ENCODE results near the gene ARMH3.

The ARMH3 gene

DNA sequence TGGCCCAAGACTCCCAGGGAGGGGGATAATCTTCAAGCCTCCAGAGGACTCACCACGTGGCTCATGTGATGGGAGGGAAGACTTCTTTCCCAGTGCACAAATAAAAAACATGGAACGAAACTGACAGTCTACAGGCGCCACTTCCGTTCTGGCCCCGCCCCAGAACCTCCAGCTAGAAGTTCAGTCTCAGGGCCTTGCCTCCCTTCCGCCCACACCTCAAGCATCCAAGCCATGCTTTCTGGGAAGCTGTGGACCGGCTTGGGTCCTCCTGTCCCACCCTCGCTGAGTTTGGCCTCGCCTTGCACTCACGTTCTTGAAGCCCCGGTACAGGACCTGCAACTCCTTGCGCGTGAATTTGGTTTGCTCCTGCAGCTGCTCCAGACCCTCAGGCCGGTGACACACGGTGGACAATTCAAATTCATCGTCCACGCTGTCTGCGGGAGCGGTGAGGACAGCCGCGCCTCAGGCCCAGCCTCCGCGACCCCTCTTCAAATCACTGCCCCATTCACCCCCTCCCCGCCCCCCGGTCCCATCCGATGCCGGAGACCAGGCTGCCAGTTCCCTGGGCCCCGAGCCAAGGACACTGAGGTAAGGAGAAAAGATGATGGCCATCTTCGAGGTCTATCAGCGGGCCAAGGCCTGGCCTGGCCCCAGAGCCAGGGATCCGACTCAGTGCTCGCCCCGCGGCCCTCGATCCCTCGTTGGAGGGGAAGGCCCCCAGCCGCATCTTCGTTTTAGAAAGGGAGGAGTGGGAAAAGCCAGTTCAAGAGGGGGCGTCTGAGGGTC lies 227.0 kb downstream of the ARMH3 start:
- DNase-seq: no peak

DNA sequence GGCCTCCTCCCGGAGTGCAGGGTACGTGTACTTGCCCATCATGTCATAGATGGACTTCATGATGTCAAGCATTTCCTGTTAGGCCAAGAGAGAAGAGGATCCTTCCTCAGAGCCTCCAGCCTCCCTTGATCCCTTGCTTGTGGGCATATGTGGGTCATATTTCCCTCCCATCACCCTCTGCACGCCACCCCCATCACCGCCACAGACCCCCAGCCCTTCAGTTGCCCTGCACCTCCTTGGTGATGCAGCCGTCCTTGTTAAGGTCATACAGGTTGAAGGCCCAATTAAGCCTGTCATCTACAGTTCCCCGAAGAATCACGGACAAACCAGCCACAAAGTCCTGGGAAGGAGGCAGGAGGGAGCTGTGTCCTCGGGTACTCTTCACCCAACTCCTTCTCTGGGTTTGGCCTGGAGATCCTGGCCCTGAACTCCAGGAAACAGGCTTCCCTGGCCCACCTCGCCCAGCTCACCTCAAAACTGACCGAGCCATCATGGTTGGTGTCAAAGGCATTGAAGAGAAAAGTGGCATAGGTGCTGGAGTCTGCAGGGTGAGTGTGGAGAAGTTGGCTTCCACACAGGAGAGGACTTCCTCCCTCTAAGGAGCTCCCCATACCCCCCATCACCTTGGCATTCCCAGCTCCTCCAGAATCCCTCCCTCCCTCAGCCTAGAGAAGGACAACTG lies 227.9 kb downstream of the ARMH3 start:
- no peak for DNase-seq

DNA sequence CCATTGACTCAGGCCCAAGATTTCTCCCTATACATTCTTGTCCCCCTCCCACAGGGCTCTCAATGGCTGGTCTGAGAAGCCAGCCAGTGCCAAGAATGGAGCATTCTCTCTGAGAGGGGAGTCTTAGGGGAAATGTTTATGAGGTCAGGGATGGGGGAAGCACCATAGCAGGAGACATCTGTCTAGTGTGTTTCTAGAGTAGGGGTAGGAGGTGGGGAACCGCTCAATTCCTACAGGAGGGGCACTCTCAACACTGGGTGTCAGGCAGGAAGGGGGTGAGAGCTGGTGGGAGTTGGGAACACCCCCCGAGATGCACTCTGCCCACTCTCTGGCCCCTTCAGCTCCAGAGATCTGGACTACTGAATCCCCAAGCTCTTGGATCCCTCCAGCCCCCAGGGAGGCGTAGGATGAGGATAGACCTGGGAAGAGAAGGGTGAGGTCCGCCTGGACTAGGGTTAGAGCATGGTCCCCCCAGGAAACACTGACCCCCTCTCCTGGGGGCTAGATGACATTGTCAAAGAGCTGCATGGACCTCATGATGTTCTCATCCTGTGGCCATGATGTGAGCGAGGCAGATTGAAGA lies 229.0 kb downstream of the ARMH3 start:
- no peak for DNase-seq

DNA sequence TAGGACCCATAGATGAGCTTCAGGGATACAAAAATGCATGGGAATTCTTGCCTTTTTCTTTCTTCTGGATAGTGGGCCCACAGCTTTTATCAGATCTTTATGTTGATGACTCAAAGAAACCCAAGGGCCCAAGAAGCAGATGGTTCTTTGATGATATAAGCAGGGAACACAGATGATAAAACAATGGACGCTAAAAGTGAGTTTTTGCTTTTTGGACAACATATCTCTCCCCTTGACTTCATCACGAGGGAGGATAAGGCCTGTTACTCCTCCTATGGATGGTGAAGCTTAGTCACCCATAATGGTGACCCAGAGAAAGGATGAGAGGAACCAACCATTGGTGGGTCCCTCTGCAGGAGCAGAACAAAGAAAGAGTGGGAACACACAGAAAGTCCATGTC lies 231.2 kb downstream of the ARMH3 start:
- DNase-seq: no peak

DNA sequence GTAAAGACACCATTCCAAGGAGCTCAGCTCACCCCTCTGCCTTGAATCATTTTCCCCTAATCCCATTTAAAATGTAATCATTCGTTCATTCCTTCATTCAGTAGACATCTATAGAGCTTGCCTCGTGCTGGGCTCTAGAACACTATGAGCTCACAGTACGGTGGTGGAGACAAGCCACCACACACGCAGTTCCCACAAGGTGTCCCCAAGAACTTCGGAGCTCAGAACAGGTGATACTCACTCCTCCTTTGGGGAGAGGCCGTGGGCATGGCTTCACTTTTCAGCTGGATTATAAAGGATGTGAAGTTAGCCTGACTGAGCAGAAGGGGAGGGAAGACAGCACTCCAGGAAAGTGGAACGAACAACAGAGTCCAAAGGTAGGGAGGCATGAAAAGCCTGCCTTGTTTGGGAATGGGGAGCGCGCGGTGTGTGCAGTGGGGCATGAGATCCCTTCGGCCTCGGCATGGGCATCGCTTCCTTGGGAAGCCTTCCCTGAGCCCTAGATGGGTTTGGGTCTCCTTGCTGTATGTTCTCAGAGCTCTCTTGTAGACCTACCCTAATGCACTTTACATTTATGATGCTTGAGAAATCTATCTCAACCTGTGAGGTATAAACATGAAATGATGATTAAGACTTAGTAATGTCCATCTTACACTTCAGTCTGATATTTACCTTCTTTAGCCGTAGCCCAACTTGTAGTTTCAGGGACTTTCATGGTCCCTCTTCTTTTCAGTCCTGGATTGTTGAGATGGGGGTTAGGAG lies 236.9 kb downstream of the ARMH3 start:
- DNase-seq: no peak

DNA sequence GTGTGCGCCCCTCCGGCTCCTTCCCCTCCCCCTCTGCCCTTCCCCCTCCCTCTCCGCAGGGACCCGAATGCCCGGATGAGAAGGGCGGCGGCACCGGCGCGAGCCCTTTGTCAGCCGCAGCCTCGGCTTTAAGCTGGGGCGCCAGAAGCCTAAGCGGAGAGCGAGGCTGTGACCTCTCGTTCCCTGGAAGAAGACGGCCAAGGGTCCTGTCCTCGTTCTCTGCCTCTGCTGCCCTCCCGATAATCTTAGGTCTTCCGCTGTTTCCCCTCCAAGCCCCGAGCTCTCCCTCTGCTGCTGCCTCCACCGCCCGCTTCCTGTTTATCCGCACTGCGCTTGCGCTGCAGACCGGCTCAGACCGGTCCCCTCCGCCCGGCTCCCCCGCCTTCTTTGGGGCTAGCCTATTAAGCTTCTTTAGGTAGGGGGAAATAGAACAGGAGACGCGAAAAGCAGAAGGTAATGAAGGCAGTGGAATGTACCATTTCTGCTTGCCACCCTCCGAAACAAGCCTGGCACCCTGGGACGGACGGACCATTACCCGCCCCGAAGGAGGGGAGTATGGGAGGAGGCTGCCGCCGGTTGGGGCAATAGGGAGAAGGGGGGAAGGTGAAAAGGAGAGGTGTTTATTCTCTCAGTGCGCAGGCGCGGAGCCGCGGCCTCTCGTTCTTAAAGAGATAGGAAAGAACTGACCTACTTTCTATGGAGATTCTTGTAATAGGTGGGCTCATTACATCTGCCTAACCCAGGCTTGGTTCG lies 237.7 kb downstream of the ARMH3 start, which contains the start of gene OGA:
Gene OGA, minus strand, starts transcription at position 326 of the 753 bp plus-strand sequence. CDS start 422 bp downstream, outside the sequence.
- DNase-seq: peak; percentile 98

DNA sequence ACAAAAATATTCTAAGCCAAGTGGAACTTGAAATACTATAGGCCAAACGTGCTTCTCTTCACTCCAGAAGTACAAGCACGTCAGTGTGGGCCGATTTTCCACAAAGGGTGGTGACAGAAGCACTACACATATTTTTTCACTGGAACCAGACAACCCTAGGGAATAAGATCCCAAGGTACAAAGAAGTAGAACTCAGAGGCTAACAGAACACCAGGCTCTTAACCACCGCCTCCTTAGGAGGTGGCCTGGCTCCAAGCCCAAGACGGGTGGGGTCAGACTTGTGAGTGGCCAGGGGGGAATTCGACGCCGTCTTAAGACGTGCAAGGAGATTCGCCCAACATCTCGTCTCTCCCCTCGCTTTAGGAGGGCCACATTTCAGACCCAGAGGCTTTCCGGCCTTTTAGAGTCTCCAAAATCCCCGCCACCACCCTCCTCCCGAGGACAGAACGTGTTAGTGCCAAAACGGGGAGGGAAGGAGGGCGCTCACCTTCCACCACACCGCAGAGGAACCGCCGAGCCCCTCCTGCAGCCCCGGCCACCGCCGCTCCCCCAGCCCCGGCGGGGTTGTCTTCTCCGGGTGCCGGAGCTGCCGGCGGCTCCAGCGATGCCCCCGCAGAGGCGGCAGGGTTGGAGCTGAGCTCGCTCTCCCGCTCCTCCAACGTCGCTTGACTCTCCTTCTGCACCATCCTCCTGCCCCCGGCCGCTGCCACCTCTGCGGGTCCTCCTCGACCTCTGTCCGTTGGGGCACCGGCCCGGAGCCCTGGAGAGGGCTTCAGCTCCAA lies 238.4 kb downstream of the ARMH3 start:
- DNase-seq: peak; percentile 32

DNA sequence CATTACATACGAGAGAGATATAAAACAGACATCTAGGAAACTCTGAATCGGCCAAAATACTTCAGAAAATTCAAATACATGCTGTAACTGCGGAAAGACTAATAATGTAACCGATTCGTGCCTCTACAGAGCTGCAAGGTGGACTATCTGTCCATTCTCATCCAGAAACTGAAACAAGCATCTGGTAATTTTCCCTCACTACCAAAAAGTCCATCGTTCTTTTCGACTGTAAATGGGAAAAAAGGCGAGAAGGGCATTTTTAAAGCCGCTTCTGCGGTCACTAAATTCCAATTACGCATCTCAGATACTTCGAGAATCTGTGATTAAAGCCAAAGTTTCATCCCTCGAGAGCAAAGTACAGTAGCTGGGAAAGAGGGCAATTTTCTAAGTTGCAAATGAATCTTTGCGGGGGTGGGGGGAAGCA lies 239.0 kb downstream of the ARMH3 start:
- DNase-seq: no peak

DNA sequence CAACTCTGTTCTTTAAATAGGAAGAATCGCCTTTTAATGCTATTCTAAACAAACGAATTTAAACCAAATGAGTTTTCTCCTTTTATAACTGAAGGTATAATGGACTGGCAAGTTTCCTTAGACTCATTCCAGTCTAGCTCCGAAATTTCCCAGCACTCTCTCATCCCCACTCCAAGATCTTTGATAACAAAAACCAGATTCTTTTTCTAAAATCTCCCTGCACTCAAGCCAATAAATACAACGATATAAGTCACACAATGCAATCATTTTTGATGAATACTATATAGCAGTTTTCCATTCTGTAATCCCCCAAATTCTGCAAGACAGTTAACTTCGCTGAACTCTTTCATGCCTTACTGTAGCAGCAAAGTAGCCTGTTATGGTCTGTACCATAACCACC lies 239.6 kb downstream of the ARMH3 start:
- no peak for DNase-seq

DNA sequence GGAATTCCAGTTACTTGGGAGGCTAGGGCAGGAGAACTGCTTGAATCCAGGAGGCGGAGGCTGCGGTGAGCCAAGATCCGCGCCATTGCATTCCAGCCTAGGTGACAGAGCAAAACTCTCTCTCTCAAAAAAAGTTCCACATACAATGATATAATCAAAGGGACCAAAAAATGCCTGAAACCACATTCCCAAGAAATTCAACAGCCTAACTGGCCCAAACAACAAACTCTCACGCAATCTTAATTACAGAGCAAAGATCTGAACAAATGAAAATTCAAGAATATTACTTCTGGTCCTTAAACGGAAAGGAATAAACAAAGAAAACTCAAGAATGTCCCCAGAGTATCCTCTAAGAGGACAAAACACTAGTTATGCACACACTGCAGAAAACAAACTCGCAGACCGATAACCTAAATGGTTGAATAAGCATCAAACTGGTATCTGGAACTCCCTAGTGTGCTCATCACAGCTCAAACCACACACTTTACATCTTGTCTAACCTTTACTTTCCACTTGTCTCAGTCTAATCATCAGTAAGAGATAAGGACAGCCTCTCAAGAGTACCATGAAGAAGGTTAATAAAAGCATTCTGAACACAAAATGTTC lies 241.4 kb downstream of the ARMH3 start:
- no peak for DNase-seq

DNA sequence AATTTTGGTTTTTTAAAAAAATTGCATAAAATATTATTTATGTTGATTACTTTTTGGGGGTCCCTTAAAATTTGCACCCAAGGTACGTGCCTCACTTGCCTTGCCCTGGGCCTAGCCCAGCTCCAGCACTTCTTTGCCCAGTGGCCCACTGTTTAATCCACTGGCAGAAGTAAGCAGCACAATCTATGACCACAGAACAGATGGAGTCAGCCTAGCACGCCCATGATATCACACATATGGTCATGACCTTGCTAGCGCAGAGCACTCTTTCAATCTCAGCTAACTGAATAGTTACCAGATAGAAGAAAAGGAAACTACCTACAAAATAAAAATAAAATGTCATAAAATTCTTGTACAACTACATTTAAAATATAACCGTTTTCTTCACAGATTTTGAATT lies 243.4 kb downstream of the ARMH3 start:
- DNase-seq: no peak

DNA sequence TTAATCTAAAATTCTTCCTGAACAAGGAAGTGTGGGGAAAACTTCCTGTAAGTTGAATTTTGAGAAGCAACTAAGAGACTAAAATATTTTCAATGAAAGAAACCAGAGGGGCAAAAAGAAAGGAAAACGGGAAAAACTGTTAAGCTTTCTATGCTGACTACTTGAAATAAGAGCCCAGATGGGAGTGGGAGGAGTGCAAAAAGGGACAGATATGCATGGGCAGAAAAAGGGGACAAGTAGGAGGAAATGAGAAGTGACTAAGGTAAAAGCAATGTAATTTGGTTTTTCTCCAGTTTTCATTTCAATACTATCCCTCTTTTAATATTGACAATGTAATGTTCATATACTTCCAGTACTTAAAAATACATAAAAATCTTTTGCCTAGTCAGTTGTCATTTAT lies 248.8 kb downstream of the ARMH3 start:
- no peak for DNase-seq

DNA sequence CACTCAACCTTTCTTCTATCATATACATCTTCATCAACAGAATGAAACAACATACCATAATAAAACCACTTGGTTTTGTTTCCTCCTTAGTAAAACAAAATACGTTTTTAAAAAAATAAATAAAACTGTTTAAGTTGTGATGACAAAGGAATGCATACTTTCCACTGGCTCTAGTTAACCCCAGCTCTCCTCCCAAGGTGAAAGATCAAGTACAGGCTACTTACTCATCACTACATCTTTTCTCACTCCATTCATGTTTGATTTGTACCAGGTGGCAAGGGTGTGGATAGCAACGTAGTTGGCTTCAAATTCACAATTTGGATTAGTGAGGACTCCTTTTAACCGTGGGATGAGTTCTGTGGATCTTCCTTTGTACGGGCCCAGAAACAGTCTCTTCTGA lies 252.5 kb downstream of the ARMH3 start:
- DNase-seq: no peak

DNA sequence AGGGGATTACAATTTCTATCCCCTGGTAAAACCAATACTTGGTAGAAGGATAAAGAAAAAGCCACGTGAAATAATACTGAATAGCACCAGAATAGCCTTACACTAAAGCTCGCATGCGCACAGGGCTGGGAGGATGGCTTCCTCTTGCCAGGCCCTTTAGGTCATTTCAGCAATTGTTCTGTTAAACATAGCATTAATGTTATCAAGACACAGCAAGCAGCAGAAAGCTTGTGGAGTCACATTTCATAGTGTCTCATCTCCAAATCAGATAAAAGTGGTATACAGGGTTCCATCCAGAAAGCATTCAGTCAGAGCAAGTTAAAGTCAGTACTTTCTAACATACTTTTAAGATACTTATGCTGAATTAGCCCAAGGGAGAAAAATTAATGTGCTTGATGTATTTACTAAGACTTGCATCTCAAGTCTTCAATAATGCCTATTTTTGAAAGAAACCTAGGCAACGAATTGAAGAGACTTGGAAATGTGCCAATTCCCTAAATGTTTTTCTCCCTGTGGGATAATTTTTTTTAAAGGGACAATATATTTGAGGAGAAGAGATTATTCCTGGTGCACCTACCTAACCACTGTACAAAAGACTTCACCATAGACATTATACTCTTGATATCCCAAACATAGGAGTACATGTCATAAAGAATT lies 258.4 kb downstream of the ARMH3 start:
- DNase-seq: no peak

Data from activated naive CD4-positive, alpha-beta T cell treated with anti-CD3 and anti-CD28 coated beads, Interleukin-2, amount 50 U/mL, for 16 hours (primary cell).